GM21786 (cell line): ENCODE data around the gene MIF.
"Not testable (repeated sequence)": the region's sequence is repeated elsewhere in the genome, so short reads cannot be mapped to it uniquely, and the experiment has no call there.

Source experiments
- ATAC-seq: cut with Tn5 transposase; IDR thresholded peaks from one replicate; pipeline ENCODE4 v1.9.1; 2021; ENCODE audit not compliant: unreplicated experiment

MIF gene

DNA sequence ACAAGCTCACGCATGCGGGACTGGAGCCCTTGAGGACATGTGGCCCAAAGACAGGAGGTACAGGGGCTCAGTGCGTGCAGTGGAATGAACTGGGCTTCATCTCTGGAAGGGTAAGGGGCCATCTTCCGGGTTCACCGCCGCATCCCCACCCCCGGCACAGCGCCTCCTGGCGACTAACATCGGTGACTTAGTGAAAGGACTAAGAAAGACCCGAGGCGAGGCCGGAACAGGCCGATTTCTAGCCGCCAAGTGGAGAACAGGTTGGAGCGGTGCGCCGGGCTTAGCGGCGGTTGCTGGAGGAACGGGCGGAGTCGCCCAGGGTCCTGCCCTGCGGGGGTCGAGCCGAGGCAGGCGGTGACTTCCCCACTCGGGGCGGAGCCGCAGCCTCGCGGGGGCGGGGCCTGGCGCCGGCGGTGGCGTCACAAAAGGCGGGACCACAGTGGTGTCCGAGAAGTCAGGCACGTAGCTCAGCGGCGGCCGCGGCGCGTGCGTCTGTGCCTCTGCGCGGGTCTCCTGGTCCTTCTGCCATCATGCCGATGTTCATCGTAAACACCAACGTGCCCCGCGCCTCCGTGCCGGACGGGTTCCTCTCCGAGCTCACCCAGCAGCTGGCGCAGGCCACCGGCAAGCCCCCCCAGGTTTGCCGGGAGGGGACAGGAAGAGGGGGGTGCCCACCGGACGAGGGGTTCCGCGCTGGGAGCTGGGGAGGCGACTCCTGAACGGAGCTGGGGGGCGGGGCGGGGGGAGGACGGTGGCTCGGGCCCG lies at the start of gene MIF:
Gene MIF, plus strand, starts transcription at position 439 of the 765 bp plus-strand sequence. Its CDS starts 92 bp downstream, at position 531.
- ATAC-seq = peak; percentile 73

DNA sequence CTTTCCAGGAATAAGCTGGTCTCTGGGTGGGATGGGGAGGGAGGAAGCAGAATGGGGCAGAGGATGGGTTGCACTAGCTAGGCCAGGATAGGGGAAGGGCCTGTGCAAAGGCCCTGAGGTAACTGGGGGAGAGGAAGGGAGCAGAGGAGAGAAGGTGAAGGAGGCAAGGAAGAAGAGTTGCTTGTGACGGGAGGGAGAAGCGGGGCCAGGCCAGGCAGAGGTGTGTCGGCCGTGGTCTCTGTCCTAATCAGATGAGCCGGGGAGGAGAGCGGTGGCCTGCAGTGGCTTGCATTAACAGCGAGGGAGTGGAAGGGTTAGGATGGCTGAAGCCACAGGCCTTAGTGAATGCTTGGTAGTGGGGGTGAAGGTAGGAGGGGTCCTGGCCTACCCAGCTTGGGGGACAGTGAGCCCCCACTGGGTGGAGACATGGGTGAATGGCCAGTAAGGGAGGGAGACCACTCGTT lies 49.4 kb upstream of the MIF start:
- ATAC-seq = no peak

DNA sequence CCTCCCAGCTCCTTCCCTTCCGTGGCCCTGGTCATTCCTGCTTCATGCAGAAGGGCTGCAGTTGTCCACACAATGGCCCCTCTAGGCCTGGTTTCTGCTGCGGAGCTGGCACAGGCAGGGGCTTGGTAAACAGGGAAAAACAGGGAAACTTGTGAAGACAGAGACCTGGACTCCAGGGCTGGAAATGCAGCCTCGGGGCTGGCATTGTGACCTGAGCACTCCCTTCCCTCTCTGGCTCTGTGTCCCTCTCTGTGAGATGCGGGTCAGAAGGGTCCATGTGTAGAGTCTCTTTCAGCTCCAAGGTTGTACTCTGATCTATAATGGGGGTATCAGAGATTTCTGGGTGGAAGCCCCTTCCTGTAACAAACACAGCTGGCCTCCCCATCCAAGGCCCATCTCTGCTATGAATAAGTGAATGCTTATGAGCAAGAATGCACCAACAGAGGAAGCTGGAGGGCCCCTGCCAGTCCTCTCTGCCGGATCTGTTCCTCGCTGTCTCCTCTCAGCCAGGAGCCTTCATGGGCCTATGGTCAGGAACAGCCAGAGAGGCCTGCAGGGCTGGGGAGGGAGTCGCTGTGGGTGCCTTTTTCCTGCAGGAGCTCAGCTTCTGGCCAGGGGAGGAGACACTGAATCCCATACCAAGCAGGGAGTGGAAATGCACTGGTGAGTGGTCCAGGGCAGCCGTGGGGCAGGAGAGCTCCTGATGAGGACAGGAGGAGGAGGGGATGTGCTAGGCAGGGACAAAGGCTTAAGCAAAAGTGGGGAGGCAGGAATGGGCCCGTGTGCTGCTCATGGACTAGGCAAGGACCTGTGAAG lies 48.7 kb upstream of the MIF start:
- ATAC-seq = no peak

DNA sequence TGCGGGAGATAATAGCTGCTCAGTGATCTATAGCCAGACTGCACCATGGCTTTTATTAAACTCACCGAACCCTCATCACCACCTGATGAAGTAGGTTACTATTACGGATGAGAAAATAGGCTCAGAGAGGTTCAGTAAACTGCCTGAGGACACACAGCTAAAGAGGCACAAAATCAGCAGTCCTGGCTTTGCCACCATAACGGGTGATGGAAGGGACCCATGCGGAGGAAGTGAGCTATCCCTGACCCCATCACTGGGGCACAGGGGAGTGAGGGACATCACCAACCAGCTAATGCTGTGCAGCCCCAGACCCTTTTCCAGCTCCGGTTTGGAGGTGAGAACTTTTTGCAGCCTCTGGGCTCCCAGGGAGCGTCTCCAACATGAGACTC lies 48.1 kb upstream of the MIF start:
- no peak for ATAC-seq

DNA sequence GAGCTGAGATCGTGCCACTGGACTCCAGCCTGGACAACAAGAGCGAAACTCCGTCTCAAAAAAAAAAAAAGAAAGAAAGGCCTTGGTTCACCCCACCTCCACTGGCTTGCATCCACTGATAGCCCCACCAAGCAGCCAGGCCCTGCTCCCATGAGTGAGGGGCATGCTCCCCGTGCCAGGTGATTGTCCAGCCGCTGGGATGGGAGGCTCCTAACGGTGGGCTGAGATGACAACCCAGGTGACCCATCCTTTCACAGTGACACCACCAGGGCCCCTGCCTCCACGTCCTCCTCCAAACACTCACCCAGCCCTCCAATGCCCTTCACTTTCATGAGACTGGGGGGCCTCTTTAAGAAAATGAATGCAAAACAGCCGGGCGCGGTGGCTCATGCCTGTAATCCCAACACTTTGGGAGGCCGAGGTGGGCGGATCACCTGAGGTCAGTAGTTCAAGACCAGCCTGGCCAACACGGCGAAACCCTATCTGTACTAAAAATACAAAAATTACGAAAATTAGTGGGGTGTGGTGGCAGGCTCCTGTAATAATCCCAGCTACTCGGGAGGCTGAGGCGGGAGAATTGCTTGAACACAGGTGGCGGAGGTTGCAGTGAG lies 46.8 kb upstream of the MIF start:
- ATAC-seq = no peak

DNA sequence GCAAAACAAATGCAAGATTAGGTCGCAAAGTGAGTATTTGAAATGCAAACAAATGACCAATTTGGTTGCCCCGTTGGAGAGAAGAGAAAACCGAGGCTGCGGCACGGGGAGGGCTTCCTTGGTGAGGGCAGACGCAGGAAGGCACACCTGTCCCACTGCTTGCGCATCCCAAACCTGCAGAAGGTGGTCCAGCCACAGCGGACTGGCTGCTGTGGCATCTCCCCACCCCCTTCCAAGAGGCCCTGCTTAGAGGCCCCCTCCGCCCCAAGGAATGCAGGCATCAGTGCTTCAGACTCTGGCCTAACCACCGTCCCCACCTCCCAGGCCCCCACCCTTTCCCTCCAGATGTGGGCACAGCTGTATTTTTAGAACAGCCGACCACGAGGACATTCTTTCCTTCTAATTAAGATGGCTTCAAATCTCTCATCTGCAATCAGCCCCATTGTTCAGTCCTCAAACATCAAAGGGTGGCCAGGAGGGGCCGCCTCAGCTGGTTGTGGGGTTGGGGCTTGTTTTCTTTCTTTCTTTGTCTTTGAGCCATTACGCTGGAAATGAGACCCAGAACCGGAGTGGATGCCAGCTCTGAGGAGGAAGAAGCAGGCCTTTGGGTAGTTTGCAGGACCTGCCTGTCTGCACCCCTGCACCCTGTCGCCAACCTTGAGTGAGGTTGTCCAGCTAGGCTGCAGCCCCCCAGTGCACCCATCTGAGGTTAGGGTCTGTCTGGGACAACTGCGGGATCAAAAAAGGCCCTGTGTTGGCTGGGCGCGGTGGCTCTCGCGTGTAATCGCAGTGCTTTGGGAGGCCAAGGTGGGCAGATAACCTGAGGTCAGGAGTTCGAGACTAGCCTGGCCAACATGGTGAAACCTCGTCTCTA lies 46.0 kb upstream of the MIF start:
- no peak for ATAC-seq

DNA sequence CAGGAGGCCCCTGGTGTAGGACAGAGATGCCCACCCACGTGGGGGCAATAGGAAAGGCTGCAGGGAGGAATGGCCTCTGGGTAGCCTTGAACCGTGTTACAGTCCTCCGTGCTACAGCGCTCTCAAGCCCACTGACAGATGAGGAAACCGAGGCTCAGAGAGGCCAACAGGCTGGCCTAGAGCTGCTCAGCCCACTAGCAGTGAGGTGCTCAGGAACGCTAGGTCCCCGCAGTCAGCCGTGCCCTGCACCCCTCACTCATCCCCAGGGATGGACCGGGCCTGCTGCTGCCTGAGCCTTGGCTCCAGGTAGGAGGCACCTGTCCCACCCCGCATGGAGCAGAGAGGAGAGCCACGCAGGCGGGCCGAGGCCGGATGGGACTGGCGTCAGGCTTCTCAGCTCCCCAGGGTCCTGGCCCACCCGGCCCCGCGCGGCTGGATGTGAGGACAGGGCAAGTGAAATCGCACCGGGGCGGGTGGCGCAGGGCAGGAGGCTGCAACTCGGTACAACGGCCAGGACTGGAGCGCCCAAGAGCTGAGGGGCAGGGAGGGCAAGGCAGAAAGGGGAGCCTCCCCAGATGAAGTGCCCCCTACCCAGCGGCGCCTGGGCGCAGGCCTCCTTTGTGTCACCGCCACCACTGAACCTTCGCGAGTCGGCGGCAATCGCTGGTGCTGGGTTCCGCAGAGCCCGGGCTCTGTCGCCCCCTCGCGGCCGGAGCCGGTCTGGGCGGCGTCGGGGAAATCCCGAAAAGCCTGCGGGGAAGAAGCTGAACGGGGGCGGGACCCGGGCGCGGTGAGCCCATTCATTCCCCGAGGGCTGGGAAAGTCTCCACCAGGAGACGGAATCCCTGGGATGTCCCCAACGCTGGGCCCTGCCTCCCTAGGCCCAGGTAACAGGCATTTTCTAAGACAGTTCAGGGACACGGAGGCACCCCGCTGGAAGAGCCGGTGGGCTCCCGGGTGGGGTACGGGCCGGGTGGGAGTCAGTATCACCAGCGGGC lies 44.9 kb upstream of the MIF start:
- no peak for ATAC-seq

DNA sequence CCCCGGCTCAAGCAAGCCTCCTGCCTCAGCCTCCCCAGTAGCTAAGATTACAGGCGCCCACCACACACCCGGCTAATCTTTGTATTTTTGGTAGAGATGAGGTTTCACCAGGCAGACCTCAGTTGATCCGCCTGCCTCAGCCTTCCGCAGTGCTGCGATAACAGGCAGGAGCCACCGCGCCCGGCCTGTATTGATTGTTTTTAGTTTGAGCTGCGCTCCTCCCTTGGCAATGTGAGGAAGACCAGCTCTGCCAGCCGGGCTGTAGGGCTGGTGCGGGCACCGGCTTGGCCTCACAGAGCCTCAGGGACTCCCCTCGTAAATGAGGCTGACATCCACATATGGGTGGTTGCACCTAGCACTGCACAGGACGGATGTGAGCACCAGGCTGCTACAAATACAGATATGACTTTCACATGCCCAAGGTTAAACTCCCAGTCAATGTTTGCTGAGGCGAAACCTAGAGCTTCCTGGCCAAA lies 44.0 kb upstream of the MIF start:
- peak; percentile 66 for ATAC-seq

DNA sequence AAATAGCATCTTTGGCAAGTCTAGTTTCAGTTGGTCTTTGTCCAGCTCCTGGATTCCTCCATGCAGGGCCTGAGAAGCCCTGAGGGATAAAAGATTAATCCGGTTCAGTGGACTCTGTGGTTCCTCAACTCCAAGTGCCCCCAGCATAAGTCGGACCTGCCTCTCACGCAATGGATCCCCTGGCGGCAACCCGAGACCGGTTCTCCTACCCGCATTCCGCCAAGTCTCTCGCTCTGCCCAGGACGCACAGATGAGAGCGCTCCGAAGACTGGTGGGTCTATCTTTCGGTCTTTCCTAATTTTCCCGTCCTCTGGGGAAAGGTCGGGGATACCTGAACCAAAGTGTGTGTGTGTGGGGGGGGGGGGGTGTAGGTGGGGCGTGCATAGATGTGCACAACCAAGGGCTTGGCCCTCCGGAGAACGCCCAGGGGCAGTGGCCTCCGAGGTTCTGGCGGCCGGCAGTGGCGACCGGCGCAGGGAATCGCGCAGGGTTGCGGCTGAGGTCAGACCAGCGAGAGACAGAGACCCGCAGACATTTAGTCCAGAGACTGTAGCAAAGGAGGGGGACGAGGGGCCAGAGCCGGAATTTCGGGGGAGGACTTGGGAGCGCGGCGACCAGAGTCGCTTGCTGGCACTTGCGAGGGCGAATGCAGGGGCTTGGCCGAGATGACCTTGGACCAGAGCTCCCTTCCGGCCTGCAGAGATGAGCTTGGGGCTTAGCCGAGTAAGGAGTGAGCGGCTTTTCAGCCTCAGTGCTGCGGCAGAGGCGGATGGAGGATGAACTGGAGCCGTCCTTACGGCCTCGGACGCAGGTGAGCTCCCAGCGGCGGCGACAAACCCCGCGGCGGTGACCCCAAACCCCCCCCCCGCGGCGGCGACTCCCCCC lies 37.2 kb upstream of the MIF start:
- peak; percentile 31 for ATAC-seq

DNA sequence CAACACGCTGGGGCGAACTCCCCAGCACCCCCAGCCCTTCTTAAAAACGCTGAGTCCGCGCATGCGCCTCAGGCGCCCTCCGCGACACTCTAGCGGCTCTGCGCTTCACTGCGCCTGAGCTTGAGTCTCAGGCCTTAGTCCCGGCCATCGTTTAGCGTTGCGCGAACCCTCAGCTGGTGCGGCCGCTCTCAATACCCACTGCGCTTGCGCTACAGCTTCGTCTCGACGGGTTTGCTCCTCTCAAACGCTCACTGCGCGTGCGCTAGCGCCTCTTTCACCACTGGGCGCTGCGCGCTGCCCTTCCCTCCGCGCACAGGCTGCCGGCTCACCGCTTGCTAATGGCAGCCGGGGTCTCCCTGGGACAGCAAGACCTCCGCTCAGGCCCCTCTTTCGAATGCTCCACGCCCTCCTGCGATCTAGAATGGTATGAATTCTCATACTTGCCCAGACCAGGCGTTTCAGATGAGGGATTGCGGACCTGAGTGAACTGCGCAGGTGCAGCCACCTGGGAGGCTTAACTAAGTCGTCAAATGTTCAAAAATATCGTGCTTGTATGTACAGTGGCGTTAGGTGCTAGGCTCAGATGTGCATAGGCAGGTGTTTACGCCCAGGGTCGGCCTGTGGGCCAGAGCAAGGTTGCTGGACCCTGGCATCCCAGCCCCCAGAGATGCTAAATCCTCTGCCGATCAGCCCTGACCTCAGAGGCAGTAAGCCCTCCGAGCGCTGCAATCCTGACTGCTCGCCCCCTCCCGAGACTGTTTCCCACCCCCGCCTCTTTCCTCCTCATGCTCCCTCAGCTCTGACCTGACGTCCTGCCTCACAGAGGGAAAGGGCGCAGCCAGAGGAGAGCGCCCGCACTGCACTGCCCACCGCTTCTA lies 36.3 kb upstream of the MIF start, which contains the start of gene SLC2A11:
Gene SLC2A11, plus strand, starts transcription at position 270 of the 878 bp plus-strand sequence. Its CDS starts 125 bp downstream, at position 395.
- ATAC-seq = peak; percentile 92

DNA sequence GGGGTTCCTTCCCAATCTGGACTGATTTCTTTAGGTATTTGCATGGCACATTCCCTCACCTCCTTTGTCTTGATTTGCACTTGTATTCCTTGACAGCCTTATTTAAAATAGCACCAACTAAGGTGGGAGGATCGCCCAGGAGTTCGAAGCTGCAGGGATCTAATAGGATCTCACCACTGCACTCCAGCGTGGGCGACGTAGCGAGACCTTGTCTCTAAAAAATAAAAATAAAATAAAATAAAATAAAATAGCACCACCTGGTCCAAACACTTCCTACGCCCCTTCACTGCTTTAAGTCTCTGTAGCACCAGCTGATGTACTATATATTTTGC lies 35.7 kb upstream of the MIF start:
- ATAC-seq = no peak

DNA sequence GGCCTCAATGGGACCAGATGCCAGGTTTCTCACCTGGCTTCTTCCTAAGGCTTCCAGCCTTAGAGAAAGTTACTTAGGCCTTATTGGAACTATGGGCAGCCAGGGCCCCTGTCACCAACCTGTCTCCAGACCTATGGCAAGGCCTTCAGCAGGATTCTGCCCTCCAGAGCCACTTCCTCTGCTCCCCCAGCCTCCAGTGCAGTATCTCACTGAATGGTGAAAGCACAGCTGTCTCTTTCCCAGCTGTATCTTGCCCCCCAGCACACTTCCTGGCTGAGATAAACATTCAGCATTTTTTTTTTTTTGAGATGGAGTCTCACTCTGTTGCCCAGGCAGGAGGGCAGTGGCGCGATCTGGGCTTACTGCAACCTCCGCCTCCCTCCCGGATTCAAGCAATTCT lies 35.0 kb upstream of the MIF start:
- ATAC-seq = no peak

DNA sequence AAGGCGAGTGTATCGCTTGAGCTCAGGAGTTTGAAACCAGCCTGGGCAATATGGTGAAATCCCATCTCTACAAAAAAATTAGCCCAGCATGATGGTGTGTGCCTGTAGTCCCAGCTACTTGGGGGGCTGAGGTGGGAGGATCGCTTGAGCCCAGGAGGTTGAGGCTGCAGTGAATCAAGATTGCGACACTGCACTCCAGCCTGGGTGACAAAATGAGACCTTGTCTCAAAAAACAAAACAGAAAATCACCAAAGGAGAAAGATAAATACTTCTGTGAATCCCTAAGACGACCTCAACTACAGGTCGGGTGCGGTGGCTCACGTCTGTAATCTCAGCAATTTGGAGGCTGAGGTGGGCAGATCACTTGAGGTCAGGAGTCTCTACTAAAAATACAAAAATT lies 34.0 kb upstream of the MIF start:
- not testable (repeated sequence) for ATAC-seq

DNA sequence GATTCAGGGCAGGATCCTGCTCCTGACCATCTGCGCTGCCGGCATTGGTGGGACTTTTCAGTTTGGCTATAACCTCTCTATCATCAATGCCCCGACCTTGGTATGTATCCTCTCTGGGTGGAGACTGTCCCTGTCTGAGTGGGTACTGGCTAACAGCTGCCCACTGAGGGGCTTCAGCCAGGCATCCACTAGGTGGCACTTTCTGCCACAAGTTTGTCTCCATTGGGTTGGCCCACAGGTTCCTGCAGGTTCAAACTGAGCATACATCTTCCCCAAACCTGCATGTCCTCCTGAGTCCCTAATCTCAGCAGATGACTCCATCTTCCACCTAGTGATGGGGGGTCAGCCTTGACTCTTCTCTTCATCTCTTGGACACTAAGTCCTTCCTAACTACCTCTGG lies 32.1 kb upstream of the MIF start:
- no peak for ATAC-seq

DNA sequence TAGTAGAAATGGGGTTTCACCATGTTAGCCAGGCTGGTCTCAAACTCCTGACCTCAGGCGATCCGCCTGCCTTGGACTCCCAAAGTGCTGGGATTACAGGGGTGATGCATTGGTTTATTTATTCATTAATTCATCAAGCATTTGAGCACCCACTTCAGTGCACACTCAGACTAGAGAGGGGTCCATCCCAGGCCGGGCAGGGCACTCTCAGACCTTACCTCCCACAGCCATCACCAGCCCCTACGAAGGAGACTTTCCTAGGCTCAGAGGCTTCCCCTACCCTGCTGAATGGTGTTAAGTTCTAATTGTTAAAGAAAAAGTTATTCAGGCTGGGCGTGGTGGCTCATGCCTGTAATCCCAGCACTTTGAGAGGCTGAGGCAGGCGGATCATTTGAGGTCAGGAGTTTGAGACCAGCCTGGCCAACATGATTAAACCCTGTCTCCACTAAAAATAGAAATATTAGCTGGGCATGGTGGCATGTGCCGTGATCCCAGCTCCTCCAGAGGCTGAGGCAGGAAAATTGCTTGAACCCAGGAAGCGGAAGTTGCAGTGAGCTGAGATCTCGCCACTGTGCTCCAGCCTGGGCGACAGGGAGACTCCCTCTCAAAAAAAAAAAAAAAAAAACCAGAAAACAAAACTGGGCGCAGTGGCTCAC lies 29.6 kb upstream of the MIF start:
- ATAC-seq = not testable (repeated sequence)

DNA sequence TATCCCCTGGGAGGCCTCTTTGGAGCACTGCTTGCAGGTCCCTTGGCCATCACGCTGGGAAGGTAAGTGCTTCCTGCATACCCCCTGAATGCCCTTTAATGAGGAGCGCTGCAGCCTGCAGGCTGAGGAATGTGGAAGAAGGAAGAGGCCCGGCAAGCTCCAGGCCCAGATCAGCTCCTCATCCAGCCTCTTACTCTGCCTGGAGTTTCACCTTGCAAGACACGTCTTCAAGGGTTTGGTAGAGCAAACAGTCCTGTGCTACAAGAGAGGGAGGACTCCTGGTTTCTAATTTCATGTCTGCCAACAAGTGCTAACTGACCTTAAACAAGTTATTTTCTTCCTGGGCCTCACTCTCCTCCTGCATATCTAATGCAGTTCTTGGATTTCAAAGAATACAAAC lies 25.6 kb upstream of the MIF start:
- no peak for ATAC-seq

DNA sequence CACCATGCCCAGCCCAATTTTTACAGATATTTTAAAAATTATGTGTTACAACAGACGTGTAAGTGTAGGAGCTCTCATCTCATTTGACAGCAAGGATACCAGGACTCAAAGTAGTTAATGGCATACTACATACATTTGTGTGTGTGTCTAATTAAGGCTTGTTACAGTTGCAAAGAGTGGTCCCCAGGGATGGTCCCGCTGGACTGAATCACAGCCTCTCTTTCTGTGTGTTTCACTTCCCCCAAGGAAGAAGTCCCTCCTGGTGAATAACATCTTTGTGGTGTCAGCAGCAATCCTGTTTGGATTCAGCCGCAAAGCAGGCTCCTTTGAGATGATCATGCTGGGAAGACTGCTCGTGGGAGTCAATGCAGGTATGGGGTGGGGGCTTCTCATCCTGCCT lies 19.3 kb upstream of the MIF start:
- ATAC-seq = no peak
